Stimulated activated CD4-positive, alpha-beta T cell treated with anti-CD3 and anti-CD28 coated beads, Interleukin-4, amount 100 ng/mL, for 48 hours (primary cell): ENCODE results near the gene TYRP1.

Experiments
- DNase-seq, 2 donors: peaks; one replicate each; pipeline ENCODE4 v3.0.0-alpha.2; 2020; ENCODE audit warnings: low read depth in 2 of 2

The TYRP1 gene

GRCh38 chr9:12730927-12731326, 37.7 kb downstream of the TYRP1 start:
- no peak for DNase-seq

- no peak for DNase-seq
Observed at GRCh38 chr9:12732971-12733370, 39.8 kb downstream of the TYRP1 start.

GRCh38 chr9:12735665-12736064, 42.5 kb downstream of the TYRP1 start:
- no peak for DNase-seq

GRCh38 chr9:12737871-12738270, 44.7 kb downstream of the TYRP1 start:
- no peak for DNase-seq

GRCh38 chr9:12739014-12739652, 45.9 kb downstream of the TYRP1 start:
- DNase-seq: no peak

- no peak for DNase-seq
Observed at GRCh38 chr9:12740845-12741244, 47.7 kb downstream of the TYRP1 start.

GRCh38 chr9:12748016-12748415, 54.8 kb downstream of the TYRP1 start:
- no peak for DNase-seq

- no peak for DNase-seq
Observed at GRCh38 chr9:12748954-12749353, 55.8 kb downstream of the TYRP1 start.

GRCh38 chr9:12753931-12754330, 60.7 kb downstream of the TYRP1 start:
- no peak for DNase-seq

- DNase-seq: no peak
Observed at GRCh38 chr9:12759761-12760160, 66.6 kb downstream of the TYRP1 start.
